ENCODE data around the gene MEIG1.

MEIG1 gene, protein sequence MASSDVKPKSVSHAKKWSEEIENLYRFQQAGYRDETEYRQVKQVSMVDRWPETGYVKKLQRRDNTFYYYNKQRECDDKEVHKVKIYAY

GRCh38 chr10:14959221-14960057 lies at the start of gene MEIG1:
Gene MEIG1, plus strand, starts transcription at chr10:14959388. Its CDS starts 7,081 bp downstream, at chr10:14966469.
- no peak for TF ChIP-seq GATA2 (IDR thresholded peaks at IDR 0.05; ENCODE audit: low read depth, low read length)
- no peak for TF ChIP-seq GATA3 (IDR thresholded peaks at IDR 0.05; ENCODE audit: low read depth, low read length)

DNA sequence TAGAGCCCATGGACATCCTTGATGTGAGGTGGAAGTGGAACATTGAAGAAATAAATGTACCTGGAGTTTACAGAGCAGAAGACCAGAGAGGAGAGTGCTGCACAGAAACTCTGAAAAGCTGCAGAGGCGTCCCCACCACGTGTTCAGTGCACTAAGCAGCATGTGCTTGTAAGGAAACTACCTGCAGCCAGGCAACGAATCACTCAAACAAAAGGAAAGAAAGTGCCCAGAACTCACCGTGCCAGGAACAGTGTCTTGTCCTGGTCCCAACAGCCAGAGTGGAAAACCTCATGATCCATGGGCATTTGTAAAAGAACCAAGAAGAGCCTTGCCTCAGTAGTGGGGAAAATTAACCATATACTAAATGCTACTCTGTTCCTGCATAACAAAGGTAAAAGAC lies 48.2 kb upstream of the MEIG1 start:
- TF ChIP-seq GATA3 (IDR thresholded peaks at IDR 0.05; ENCODE audit: low read depth, low read length) (no peak), GATA2 (IDR thresholded peaks at IDR 0.05; ENCODE audit: low read depth, low read length) (no peak)

DNA sequence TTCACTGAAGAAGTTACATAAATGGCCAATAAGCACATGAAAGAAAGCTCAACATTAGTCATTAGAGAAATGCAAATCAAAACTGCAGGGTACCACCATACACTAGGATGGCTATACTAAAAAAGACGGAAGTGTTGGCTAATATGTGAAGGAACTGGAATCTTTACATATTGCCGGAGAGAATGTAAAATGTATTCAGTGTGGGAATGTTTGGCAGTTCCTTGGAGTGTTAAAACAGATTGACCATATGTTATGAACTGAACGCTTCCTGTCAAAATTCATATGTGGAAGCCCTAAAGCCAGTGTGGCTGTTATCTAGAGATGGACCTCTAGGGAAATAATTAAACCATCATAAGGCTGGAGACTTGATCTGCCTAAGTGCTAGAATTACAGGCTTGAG lies 47.4 kb upstream of the MEIG1 start:
- TF ChIP-seq GATA3 (IDR thresholded peaks at IDR 0.05; ENCODE audit: low read depth, low read length) (no peak), GATA2 (IDR thresholded peaks at IDR 0.05; ENCODE audit: low read depth, low read length) (no peak)

DNA sequence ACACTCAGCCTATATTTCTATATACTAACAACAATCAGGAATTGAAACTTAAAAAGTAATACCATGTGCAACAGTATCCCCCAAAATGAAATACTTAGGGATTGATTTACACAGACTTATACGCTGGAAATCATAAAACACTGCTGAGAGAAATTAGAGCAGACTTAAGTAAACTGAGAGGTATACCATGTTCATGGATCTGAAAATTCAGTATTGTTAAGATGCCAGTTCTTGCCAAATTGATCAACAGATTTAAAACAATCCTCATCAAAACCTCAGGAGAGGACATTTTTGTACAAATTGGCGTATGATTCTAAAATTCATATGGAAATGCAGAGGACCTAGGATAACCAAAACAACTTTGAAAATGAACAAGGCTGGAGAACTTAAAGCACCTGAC lies 42.6 kb upstream of the MEIG1 start:
- no peak for TF ChIP-seq GATA2 (IDR thresholded peaks at IDR 0.05; ENCODE audit: low read depth, low read length)
- no peak for TF ChIP-seq GATA3 (IDR thresholded peaks at IDR 0.05; ENCODE audit: low read depth, low read length)

DNA sequence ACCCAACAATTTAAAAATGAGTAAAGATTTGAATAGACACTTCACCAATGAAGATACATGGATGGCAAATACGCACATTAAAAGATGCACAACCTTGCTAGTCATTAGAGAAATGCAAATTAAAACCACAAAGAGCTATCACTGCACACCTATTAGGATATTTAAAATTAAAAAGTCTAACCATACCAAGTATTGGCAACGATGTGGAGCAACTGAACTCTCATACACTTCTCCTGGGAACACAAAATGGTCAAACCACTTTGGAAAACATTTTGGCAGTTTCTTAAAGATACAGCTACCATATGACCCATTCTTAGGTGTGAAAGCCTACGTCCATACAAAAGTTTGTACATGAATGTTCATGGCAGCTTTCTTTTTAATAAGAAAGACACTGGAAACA lies 41.4 kb upstream of the MEIG1 start:
- TF ChIP-seq GATA3 (IDR thresholded peaks at IDR 0.05; ENCODE audit: low read depth, low read length), result no peak
- TF ChIP-seq GATA2 (IDR thresholded peaks at IDR 0.05; ENCODE audit: low read depth, low read length), result no peak

GRCh38 chr10:14918964-14919363 lies 40.2 kb upstream of the MEIG1 start:
- TF ChIP-seq GATA2 (IDR thresholded peaks at IDR 0.05; ENCODE audit: low read depth, low read length) (no peak), GATA3 (IDR thresholded peaks at IDR 0.05; ENCODE audit: low read depth, low read length) (no peak)

DNA sequence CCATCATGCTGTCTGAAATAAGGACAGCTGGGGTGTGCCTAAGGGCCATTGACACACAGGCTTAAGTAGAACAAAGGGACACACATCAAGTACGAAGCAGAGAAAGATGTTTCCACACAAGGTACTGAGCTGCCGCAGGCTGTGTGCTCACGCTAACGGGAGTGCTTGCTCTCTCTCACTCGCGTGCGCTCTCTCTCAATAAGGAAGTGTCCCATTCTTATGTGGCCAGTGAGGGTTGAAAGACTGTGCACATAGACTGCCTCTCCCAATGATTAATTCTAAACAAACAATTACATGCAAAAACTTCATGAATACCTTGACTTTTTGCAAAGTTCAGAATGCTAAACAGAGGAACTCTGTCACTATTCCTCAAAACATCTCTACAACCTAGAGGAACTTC lies 35.2 kb upstream of the MEIG1 start:
- no peak for TF ChIP-seq GATA2 (IDR thresholded peaks at IDR 0.05; ENCODE audit: low read depth, low read length)
- no peak for TF ChIP-seq GATA3 (IDR thresholded peaks at IDR 0.05; ENCODE audit: low read depth, low read length)

GRCh38 chr10:14925268-14925667 lies 33.9 kb upstream of the MEIG1 start:
- TF ChIP-seq GATA3 (IDR thresholded peaks at IDR 0.05; ENCODE audit: low read depth, low read length), result no peak
- TF ChIP-seq GATA2 (IDR thresholded peaks at IDR 0.05; ENCODE audit: low read depth, low read length), result no peak

- TF ChIP-seq GATA3 (IDR thresholded peaks at IDR 0.05; ENCODE audit: low read depth, low read length) (no peak), GATA2 (IDR thresholded peaks at IDR 0.05; ENCODE audit: low read depth, low read length) (no peak)
Observed at GRCh38 chr10:14926061-14926470, 33.1 kb upstream of the MEIG1 start.

DNA sequence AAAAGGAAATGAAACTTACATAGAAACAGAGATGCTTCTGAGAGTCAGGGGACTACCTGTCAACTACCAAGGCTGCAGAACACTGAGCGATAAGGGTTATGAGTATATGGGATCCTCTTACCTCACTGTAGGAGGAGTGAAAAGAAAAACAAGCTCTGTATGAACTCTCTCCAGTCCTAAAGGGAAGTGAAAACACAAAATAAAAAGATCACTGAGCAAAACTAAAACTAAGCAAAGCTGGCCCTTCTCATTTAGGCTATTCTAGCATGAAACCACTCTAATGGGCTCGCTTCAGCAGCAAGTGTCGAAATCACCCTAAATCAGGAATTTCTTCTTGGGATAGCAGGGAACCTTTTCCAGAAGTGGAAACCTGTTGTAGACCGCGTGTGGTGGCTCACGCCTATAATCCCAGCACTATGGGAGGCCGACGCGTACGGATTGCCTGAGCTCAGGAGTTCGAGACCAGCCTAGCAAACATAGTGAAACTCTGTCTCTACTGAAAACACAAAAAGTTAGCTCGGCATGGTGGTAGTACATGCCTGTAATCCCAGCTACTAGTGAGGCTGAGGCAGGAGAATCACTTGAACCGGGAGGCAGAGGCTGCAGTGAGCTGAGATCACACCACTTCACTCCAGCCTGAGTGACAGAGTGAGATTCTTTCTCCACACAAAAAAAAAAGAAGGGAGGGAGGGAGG lies 32.3 kb upstream of the MEIG1 start:
- TF ChIP-seq GATA2 (IDR thresholded peaks at IDR 0.05; ENCODE audit: low read depth, low read length) (no peak), GATA3 (IDR thresholded peaks at IDR 0.05; ENCODE audit: low read depth, low read length) (no peak)

GRCh38 chr10:14930610-14931009 lies 28.6 kb upstream of the MEIG1 start:
- TF ChIP-seq GATA2 (IDR thresholded peaks at IDR 0.05; ENCODE audit: low read depth, low read length) (no peak), GATA3 (IDR thresholded peaks at IDR 0.05; ENCODE audit: low read depth, low read length) (no peak)

DNA sequence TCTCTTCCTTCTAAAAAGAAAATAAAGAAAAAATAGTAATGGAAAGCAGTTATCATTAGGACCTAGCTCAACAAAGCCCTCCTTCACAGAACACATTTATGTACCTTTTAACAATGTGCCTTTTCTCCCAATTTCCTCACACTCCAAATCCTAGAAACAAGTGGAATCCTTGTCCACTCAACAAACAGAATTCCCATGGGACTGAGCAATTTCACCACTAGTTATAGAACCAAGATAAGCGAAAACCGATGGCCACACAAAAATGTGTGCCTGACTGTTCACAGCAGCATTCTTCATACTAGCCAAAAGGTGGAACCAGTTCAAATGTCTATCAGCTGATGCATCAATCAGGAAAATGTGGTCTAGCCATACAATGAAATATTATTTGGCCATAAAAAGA lies 22.6 kb upstream of the MEIG1 start:
- TF ChIP-seq GATA3 (IDR thresholded peaks at IDR 0.05; ENCODE audit: low read depth, low read length), result no peak
- TF ChIP-seq GATA2 (IDR thresholded peaks at IDR 0.05; ENCODE audit: low read depth, low read length), result no peak

- TF ChIP-seq GATA2 (IDR thresholded peaks at IDR 0.05; ENCODE audit: low read depth, low read length) (no peak), GATA3 (IDR thresholded peaks at IDR 0.05; ENCODE audit: low read depth, low read length) (no peak)
Observed at GRCh38 chr10:14945108-14945507, 14.1 kb upstream of the MEIG1 start.

- no peak for TF ChIP-seq GATA3 (IDR thresholded peaks at IDR 0.05; ENCODE audit: low read depth, low read length)
- TF ChIP-seq GATA2 (IDR thresholded peaks at IDR 0.05; ENCODE audit: low read depth, low read length), result no peak
Observed at GRCh38 chr10:14947268-14947667, 11.9 kb upstream of the MEIG1 start.

DNA sequence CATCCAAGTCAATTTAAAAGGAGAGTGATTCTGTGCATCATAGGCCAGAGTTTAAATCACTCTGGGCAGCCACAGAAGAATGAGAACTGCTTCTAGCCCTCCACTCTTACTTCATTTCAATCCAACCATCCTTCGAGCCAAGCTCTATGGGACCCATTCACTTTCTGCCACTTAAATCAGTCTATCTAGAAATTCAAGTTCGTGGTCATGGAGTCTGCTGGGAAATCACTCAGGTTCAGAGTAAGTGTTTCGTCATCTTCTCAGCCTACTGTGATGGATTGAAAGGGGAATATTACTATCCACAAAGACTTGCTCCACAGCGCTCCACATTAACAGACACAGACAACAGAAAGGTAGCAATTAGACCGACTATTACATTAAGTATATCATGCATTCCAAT lies 9.9 kb upstream of the MEIG1 start:
- no peak for TF ChIP-seq GATA3 (IDR thresholded peaks at IDR 0.05; ENCODE audit: low read depth, low read length)
- no peak for TF ChIP-seq GATA2 (IDR thresholded peaks at IDR 0.05; ENCODE audit: low read depth, low read length)
